ENCODE data around the gene PLPPR1.

The PLPPR1 gene

GRCh38 chr9:101028346-101029314 is at the start of gene PLPPR1:
PLPPR1 (plus strand) TSS chr9:101028727.
- H3K27ac ChIP-seq, result no peak within 1 kb of the TSS
- TF ChIP-seq, protein P1, sequence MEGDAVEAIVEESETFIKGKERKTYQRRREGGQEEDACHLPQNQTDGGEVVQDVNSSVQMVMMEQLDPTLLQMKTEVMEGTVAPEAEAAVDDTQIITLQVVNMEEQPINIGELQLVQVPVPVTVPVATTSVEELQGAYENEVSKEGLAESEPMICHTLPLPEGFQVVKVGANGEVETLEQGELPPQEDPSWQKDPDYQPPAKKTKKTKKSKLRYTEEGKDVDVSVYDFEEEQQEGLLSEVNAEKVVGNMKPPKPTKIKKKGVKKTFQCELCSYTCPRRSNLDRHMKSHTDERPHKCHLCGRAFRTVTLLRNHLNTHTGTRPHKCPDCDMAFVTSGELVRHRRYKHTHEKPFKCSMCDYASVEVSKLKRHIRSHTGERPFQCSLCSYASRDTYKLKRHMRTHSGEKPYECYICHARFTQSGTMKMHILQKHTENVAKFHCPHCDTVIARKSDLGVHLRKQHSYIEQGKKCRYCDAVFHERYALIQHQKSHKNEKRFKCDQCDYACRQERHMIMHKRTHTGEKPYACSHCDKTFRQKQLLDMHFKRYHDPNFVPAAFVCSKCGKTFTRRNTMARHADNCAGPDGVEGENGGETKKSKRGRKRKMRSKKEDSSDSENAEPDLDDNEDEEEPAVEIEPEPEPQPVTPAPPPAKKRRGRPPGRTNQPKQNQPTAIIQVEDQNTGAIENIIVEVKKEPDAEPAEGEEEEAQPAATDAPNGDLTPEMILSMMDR (conservative IDR thresholded peaks at IDR 0.05; ENCODE audit: low read depth), result no peak; the same call in 1 of the 2 replicates
- CTCF ChIA-PET, result interaction anchor here (0.6 kb wide), 1 partner anchor 426 kb away, joined by 3 read pairs; no protein-coding TSS in a partner anchor
- peak; percentile 30 for DNase-seq (ENCODE audit: low spot score)
- POLR2A ChIA-PET (ENCODE audit: low non-redundant PET), result no interaction called here

GRCh38 chr9:100989731-100990130 is 38.8 kb upstream of the PLPPR1 start:
- ChIA-PET CTCF (no interaction called here), POLR2A (ENCODE audit: low non-redundant PET) (no interaction called here)
- TF ChIP-seq, protein P1 (conservative IDR thresholded peaks at IDR 0.05; ENCODE audit: low read depth), result no peak
- no peak for DNase-seq (ENCODE audit: low spot score)
- H3K27ac ChIP-seq, result no peak overlapping the region

DNA sequence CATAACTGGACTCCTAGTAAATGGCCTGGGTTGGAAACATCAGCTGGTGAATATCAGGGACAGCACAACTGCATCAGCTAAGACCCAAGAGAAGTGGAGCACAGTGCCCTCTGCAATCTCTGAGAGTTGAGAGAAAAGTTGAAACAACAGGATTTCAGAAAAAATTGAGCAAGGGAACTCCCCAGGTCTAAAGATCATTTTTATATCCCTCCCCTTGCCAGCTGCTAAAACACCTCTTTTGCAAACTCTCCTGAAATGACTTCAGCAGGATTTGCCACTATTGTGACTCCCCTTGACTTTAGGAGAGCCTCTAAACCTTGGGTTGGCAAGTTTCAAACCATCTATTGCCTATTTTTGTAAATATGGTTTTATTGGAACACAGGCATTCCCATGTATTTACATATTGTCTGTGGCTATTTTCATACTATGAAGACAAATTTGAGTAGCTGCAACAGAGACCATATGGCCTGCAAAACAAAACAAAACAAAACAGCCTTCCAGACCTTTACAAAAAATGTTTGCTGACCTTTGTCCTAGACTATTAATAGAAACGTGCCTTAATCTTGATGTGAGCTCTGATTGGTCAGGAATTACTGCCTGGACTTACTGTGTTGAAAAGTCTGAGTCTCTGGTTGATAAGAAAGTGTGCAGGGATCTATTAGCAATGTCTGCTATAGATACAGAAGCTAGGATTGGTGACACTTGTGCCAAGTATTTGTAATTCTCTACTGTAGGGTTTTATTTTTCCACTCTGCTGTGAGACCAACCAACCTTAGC is 37.7 kb upstream of the PLPPR1 start:
- POLR2A ChIA-PET (ENCODE audit: low non-redundant PET), result no interaction called here
- H3K27ac ChIP-seq, result no peak overlapping the region
- DNase-seq (ENCODE audit: low spot score), result no peak
- CTCF ChIA-PET, result interaction anchor here (0.7 kb wide), 1 partner anchor 11 kb away, joined by 6 read pairs; no protein-coding TSS in a partner anchor
- TF ChIP-seq, protein P1 (conservative IDR thresholded peaks at IDR 0.05; ENCODE audit: low read depth), result no peak

DNA sequence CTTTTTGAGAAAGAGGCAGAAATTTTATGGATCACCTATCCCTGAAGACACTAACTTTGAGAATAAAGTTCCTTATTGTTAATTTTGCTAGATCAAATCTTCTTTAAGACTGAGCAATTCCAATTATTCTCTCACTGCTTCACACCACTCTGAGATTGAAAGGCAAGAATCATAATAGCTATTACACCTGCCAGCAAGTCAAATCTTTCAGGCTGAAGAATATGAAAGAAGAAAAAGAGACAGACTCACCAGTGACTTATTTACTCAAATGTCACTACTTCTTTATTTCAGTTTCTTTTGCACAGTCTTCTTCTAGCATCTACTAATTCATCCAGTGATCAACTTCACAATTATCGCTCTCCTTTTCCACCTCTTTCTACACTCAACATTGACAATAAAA is 35.9 kb upstream of the PLPPR1 start:
- TF ChIP-seq, protein P1 (conservative IDR thresholded peaks at IDR 0.05; ENCODE audit: low read depth), result no peak
- CTCF ChIA-PET, result interaction anchor here (1.2 kb wide), 1 partner anchor 242 kb away, joined by 3 read pairs; no protein-coding TSS in a partner anchor
- POLR2A ChIA-PET (ENCODE audit: low non-redundant PET), result no interaction called here

DNA sequence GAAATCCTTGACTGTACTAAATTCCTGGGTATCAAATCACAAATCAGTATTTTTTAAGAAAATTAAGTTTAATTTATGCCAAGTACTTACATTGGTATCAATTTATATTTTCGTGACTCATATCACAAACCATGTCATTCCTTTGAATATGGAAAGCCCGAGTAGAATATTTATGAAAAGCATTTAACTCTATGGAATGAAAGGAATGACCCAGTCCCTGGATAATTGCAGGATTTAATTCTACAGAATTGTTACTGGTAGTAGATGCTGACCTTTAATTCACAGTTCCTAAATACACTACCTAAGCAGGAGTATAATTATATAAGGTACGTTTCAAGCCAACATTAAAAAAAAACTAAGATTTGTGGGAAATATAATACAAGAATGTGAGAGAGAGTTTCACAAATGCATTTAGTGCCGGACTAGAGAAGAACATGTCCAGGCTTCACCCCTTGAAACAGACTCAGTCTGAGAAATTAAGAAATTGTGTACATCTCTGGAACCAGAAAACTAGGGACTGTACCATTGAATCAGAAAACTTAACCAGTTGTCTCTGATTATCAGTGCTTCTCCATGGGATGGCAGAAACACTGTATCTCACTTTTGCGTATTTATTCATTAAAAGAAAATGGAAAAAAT is 28.5 kb upstream of the PLPPR1 start:
- CTCF ChIA-PET, result no interaction called here
- H3K27ac ChIP-seq, result no peak overlapping the region
- TF ChIP-seq, protein P1 (conservative IDR thresholded peaks at IDR 0.05; ENCODE audit: low read depth), result no peak
- POLR2A ChIA-PET (ENCODE audit: low non-redundant PET), result no interaction called here
- DNase-seq (ENCODE audit: low spot score), result peak; percentile 14

More for the DNA sequence above, 35.9 kb upstream of the PLPPR1 start:
- DNase-seq (ENCODE audit: low spot score), result no peak
- H3K27ac ChIP-seq, result no peak overlapping the region

- ChIA-PET POLR2A (ENCODE audit: low non-redundant PET) (no interaction called here), CTCF (interaction anchor here (0.6 kb wide), 1 partner anchor 32 kb away, joined by 3 read pairs; no protein-coding TSS in a partner anchor)
- no peak overlapping the region for H3K27ac ChIP-seq
- TF ChIP-seq, protein P1 (conservative IDR thresholded peaks at IDR 0.05; ENCODE audit: low read depth), result no peak
- DNase-seq (ENCODE audit: low spot score), result no peak
Measured at GRCh38 chr9:101005246-101005645, 23.3 kb upstream of the PLPPR1 start.
